Uterus (tissue), 2 donors: ENCODE results near the gene GPR143.

Source experiments
- CTCF ChIP-seq, 4 experiments: fragments of 200-600 bp in 2 of 4; fragments of 450-650 bp in 2 of 4; sonication (generic) in 2 of 4; IDR thresholded peaks; one replicate each; pipeline ENCODE4 v1.5.1; 2016 to 2019; ENCODE audit warnings: antibody characterized with exemption in 4 of 4, mild to moderate bottlenecking in 2 of 4, moderate library complexity in 1 of 4
- POLR2A ChIP-seq, 2 donors: fragments of 450-650 bp; IDR thresholded peaks; one replicate each; pipeline ENCODE4 v1.6.1; 2016; ENCODE audit warnings: antibody characterized with exemption in 2 of 2, mild to moderate bottlenecking in 1 of 2, moderate library complexity in 1 of 2

GRCh38 chrX:9745417-9746115, 20.1 kb downstream of the GPR143 start:
- no peak for TF ChIP-seq CTCF (IDR thresholded peaks at IDR 0.05)
- TF ChIP-seq POLR2A (IDR thresholded peaks at IDR 0.05) = no peak
